Jurkat, Clone E6-1 (cell line): Measurements from ENCODE around the gene MAP10.

Experiments
- DNase-seq: peaks from one replicate; pipeline ENCODE4 v3.0.0-alpha.2; 2011; ENCODE audit warnings: low read depth, low spot score
- H3K4me3 ChIP-seq: 2 replicates; pipeline ENCODE4 v1.5.1; 2011; ENCODE audit warnings: mild to moderate bottlenecking, low read length, control low read depth, moderate library complexity

Gene MAP10

GRCh38 chr1:232844791-232845190 is 39.6 kb downstream of the MAP10 start:
- H3K4me3 ChIP-seq, result no peak overlapping the region
- no peak for DNase-seq

- H3K4me3 ChIP-seq, result no peak overlapping the region
- no peak for DNase-seq
These were observed 40.3 kb downstream of the MAP10 start for GRCh38 chr1:232845406-232845955.

GRCh38 chr1:232851532-232851931 is 46.3 kb downstream of the MAP10 start:
- no peak overlapping the region for H3K4me3 ChIP-seq
- DNase-seq, result no peak

GRCh38 chr1:232853994-232854797 is 49.0 kb downstream of the MAP10 start:
- no peak overlapping the region for H3K4me3 ChIP-seq
- DNase-seq, result no peak

- H3K4me3 ChIP-seq, result no peak overlapping the region
- DNase-seq, result no peak
These were observed 49.6 kb downstream of the MAP10 start for GRCh38 chr1:232854798-232855159.

GRCh38 chr1:232856541-232856940 is 51.3 kb downstream of the MAP10 start:
- H3K4me3 ChIP-seq, result no peak overlapping the region
- no peak for DNase-seq
